ENCODE measurements around the gene PRIMPOL.
"Not testable (repeated sequence)": the region's sequence is repeated elsewhere in the genome, so short reads cannot be mapped to it uniquely, and the experiment has no call there.

Gene PRIMPOL, protein sequence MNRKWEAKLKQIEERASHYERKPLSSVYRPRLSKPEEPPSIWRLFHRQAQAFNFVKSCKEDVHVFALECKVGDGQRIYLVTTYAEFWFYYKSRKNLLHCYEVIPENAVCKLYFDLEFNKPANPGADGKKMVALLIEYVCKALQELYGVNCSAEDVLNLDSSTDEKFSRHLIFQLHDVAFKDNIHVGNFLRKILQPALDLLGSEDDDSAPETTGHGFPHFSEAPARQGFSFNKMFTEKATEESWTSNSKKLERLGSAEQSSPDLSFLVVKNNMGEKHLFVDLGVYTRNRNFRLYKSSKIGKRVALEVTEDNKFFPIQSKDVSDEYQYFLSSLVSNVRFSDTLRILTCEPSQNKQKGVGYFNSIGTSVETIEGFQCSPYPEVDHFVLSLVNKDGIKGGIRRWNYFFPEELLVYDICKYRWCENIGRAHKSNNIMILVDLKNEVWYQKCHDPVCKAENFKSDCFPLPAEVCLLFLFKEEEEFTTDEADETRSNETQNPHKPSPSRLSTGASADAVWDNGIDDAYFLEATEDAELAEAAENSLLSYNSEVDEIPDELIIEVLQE

DNA sequence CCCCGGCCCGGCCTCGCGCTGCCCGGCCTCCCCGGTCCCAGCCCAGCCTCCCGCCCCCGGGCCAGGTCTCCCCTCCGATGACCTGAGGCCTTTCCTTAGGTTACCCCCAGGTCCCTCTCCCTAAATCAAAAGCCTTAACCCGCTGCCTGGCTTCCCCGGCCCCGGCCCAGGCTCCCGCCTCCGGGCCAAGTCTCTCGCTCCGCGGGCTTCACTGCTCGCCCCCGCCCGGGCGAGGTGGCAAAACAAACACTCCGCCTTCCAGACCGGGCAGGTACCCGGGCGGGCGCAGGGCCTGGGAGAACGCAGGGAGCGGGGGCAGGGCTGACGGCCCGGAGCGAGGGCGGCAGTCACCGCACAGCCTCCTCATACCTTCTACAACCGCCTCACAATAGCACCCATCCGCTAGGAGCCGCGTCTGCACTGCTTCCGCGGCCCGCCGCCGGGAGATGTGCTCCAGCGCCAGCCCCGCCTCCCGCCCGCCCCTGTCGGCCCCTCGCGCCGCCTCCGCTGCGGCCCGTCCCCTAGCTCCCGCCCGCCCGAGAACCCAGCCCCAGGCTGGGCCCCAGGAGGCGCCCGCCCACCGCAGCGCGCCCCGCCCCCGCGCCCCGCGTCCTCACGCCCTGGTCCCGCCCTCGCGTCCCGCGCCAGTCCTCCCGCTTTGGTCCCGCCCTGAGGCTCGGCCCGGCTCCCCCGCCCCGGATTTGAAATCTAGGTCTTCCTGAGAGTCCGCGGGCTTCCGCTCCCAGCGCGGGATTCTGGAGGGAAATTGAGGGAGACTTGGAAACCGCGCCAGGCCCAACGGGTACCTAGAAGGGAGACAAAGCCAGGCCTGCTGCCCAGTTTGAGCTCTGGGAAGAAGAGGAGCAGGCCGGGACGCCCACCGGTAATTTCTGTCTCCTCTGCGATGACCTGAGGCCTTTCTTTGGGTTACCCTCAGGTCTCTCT, at the start of gene PRIMPOL, which contains the start of gene CASP3:
Gene PRIMPOL, plus strand, starts transcription at position 713 of the 945 bp plus-strand sequence. CDS start 7,403 bp downstream, outside the sequence.
Gene CASP3, minus strand, starts transcription at position 422 of the 945 bp plus-strand sequence. CDS start 10,994 bp downstream, outside the sequence.
- H3K4me3 ChIP-seq, result peak within 1 kb of the TSS; percentile 83 to 98 (median 95)
- peak within 1 kb of the TSS; percentile 89 to 98 (median 93) for H3K27ac ChIP-seq
- TF ChIP-seq Cebpa-rat (IDR thresholded peaks at IDR 0.05), result no peak
- peaks cover 31 to 48% (median 46%) of the 10 kb centered on the region in 11 experiments; a peak in 21 of 22 replicates for H4K20me1 ChIP-seq
- H3K36me3 ChIP-seq, result peaks cover 0 to 34% (median 20%) of the 10 kb centered on the region in 11 experiments; a peak in 18 of 22 replicates
- peak within 1 kb of the TSS; percentile 88 to 100 (median 98) for H3K4me2 ChIP-seq
- peaks cover 37 to 52% (median 44%) of the 10 kb centered on the region in 10 experiments for H3K4me1 ChIP-seq
- peak within 1 kb of the TSS; percentile 90 to 98 (median 97) for H3K9ac ChIP-seq
- no peaks in the 10 kb centered on the region for H3K9me3 ChIP-seq (replicated peaks in 1 of 11)
- no peaks in the 10 kb centered on the region for H3K27me3 ChIP-seq

DNA sequence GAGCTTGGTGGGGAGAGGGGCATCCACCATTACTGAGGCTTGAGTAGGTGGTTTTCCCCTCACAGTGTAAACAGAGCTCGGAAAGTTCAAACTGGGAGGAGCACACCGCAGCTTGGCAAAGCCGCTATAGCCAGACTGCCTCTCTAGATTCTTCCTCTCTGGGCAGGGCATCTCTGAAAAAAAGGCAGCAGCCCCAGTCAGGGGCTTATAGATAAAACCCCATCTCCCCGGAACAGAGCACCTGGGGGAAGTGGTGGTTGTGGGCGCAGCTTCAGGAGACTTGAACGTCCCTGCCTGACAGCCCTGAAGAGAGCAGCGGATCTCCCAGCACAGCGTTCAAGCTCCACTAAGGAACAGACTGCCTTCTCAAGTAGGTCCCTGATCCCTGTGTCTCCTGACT, 48.6 kb upstream of the PRIMPOL start:
- not testable (repeated sequence) for H3K9ac ChIP-seq, H4K20me1 ChIP-seq, H3K4me1 ChIP-seq, H3K27ac ChIP-seq, H3K27me3 ChIP-seq, H3K36me3 ChIP-seq, H3K4me2 ChIP-seq, H3K4me3 ChIP-seq
- H3K9me3 ChIP-seq (replicated peaks in 1 of 11), result peaks cover 17 to 43% (median 28%) of the 10 kb centered on the region in 11 experiments

DNA sequence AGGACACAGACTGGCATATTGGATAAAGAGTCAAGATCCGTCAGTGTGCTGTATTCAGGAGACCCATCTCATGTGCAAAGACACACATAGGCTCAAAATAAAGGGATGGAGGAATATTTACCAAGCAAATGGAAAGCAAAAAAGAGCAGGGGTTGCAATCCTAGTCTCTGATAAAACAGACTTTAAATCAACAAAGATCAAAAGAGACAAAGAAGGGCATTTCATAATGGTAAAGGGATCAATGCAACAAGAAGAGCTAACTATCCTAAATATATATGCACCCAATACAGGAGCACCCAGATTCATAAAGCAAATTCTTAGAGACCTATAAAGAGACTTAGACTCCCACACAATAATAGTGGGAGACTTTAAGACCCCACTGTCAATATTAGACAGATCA, 46.7 kb upstream of the PRIMPOL start:
- peaks cover 25 to 51% (median 35%) of the 10 kb centered on the region in 11 experiments for H3K9me3 ChIP-seq (replicated peaks in 1 of 11)
- not testable (repeated sequence) for H3K27me3 ChIP-seq, H3K36me3 ChIP-seq, H3K9ac ChIP-seq, H3K4me2 ChIP-seq, H3K4me3 ChIP-seq, H3K27ac ChIP-seq, H4K20me1 ChIP-seq, H3K4me1 ChIP-seq

DNA sequence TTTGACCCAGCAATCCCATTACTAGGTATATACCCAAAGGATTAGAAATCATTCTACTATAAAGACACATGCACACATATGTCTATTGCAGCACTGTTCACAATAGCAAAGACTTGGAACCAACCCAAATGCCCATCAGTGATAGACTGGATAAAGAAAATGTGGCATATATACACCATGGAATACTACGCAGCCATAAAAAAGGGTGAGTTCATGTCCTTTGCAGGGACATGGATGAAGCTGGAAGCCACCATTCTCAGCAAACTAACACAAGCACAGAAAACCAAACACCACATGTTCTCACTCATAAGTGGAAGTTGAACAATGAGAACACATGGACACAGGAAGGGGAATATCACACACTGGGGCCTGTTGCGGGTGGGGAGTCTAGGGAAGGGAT, 42.1 kb upstream of the PRIMPOL start:
- H3K9me3 ChIP-seq (replicated peaks in 1 of 11), result peaks cover 25 to 43% (median 35%) of the 10 kb centered on the region in 11 experiments
- H4K20me1 ChIP-seq, H3K4me1 ChIP-seq, H3K36me3 ChIP-seq, H3K27ac ChIP-seq, H3K27me3 ChIP-seq, H3K4me2 ChIP-seq, H3K9ac ChIP-seq, H3K4me3 ChIP-seq: not testable (repeated sequence)

DNA sequence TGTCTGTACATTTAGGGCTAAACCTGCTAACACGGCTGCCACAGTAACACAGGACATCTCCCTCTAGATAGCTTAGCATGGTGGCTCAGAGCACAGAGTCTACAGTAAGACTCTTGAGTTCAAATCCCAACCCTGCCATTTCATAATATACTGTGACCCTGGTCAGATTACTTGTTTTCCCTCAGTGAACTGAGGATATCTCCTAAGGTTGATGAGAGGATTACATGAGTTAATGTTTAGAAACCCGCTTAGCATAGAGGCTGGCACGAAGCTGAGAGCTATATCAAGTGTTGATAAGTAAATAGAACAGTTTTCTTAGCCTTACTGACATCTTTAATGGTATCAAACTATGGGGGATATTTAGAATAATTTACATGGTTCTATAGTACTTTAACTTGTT, 37.5 kb upstream of the PRIMPOL start:
- H3K27me3 ChIP-seq, result no peaks in the 10 kb centered on the region
- H3K4me1 ChIP-seq, result peaks cover 0 to 3% (median 0%) of the 10 kb centered on the region in 10 experiments; a peak in 1 of 20 replicates
- peaks cover 20 to 38% (median 26%) of the 10 kb centered on the region in 11 experiments for H3K9me3 ChIP-seq (replicated peaks in 1 of 11)
- H4K20me1 ChIP-seq, result no peaks in the 10 kb centered on the region
- peaks cover 0 to 5% (median 0%) of the 10 kb centered on the region in 11 experiments; a peak in 2 of 22 replicates for H3K36me3 ChIP-seq
- H3K4me2 ChIP-seq, result no peak overlapping the region
- no peak overlapping the region for H3K27ac ChIP-seq
- no peak for TF ChIP-seq Cebpa-rat (IDR thresholded peaks at IDR 0.05)
- H3K4me3 ChIP-seq, result no peak overlapping the region
- no peak overlapping the region for H3K9ac ChIP-seq

DNA sequence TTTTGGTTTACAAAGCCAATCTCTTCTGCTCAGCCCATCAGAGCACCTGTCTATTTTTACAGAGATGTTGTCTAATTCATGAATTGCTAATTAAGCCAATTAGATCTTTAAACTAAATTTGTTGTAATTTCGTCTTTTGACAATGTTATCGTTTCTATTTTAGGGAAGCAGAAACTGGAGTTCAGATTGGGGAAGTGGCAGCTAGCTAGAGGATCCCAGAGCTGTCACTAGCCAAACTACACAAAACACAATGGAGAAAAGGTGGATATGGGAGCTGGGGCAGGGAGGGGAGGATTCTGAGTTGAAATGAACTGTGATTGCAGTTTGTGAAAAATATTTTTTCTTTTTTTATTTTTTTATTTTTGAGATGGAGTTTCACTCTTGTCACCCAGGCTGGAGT, 36.1 kb upstream of the PRIMPOL start:
- H3K4me2 ChIP-seq, result no peak overlapping the region
- no peaks in the 10 kb centered on the region for H3K27me3 ChIP-seq
- no peak overlapping the region for H3K9ac ChIP-seq
- H3K9me3 ChIP-seq (replicated peaks in 1 of 11), result peaks cover 20 to 29% (median 26%) of the 10 kb centered on the region in 11 experiments
- peaks cover 0 to 11% (median 0%) of the 10 kb centered on the region in 10 experiments; a peak in 3 of 20 replicates for H3K4me1 ChIP-seq
- no peak for TF ChIP-seq Cebpa-rat (IDR thresholded peaks at IDR 0.05)
- H3K4me3 ChIP-seq, result no peak overlapping the region
- no peak overlapping the region for H3K27ac ChIP-seq
- peaks cover 0 to 5% (median 0%) of the 10 kb centered on the region in 11 experiments; a peak in 2 of 22 replicates for H3K36me3 ChIP-seq
- H4K20me1 ChIP-seq, result no peaks in the 10 kb centered on the region

DNA sequence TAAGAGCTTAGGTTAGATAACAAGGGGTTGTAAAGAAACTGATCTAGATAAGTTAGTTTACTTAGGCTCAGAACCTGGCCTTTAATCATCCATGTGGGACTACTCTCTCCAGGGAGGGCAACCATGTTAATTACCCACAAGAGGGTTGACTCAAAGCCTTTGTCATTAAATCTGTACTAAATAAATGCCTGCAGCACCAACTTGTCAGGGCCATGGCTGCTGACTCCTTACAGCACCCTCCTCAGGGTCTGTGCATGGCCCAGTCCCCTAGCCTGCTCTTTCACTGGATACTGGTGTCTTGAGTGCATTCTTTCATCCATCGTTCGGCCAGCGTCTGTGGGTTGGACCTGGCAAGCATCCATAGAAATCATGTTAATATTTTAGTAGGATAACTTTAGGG, 35.0 kb upstream of the PRIMPOL start:
- Histone ChIP-seq H3K4me3 (no peak overlapping the region), H3K36me3 (peaks cover 0 to 5% (median 0%) of the 10 kb centered on the region in 11 experiments; a peak in 2 of 22 replicates), H3K27ac (no peak overlapping the region), H3K27me3 (no peaks in the 10 kb centered on the region), H3K9me3 (replicated peaks in 1 of 11) (peaks cover 20 to 29% (median 26%) of the 10 kb centered on the region in 11 experiments), H4K20me1 (no peaks in the 10 kb centered on the region), H3K9ac (no peak overlapping the region), H3K4me1 (peaks cover 0 to 11% (median 0%) of the 10 kb centered on the region in 10 experiments; a peak in 3 of 20 replicates), H3K4me2 (no peak overlapping the region)
- no peak for TF ChIP-seq Cebpa-rat (IDR thresholded peaks at IDR 0.05)

DNA sequence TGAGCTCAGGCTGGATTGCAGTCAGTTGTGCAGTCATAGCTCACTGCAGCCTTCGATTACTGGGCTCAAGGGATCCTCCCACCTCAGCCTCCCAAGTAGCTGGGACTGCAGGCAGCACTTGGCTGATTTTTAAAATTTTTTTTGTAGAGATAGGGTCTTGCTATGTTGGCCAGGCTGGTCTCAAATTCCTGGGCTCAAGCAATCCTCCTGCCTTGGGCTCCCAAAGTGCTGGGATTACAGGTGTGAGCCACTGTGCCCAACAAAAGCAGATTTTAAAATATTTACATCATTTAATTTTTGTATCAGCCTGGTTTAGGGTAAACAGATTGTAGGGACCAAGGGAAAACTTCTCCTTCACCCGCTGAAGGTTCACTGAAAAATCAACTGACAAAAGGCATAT, 33.4 kb upstream of the PRIMPOL start:
- not testable (repeated sequence) for H3K9ac ChIP-seq, H3K27me3 ChIP-seq, H3K36me3 ChIP-seq, H3K4me3 ChIP-seq, H4K20me1 ChIP-seq, H3K27ac ChIP-seq, H3K4me2 ChIP-seq
- H3K9me3 ChIP-seq (replicated peaks in 1 of 11), result peaks cover 20 to 29% (median 26%) of the 10 kb centered on the region in 11 experiments
- H3K4me1 ChIP-seq, result peaks cover 0 to 19% (median 0%) of the 10 kb centered on the region in 10 experiments; a peak in 3 of 20 replicates

Data from BLaER1 treated with 17β-estradiol and CSF1 and Interleukin-3, amounts not matched to agents 10 nM and 100 nM (cell line).